ENCODE data around the gene ARL15.

ARL15 gene

DNA sequence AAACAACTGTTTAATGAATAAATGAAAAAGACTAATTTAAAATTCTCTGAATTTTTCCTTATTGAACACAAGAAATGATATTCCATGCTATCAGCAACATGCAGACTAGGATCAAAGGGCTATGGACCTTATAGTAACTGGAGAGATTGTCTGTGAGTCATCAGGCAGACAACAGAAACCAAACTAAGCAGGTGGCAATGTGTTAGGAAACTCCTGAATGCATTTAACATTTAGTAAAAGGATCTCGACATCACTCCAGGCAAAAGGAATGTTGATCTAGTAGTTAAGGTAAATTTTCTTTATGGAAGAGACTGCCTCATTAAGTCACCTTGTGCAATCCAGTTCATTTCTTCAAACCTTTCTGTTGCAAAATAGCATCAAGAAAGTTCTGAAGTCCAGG lies 58.4 kb downstream of the ARL15 start:
- DNase-seq (ENCODE audit: low read depth in 2 of 2), result no peak

DNA sequence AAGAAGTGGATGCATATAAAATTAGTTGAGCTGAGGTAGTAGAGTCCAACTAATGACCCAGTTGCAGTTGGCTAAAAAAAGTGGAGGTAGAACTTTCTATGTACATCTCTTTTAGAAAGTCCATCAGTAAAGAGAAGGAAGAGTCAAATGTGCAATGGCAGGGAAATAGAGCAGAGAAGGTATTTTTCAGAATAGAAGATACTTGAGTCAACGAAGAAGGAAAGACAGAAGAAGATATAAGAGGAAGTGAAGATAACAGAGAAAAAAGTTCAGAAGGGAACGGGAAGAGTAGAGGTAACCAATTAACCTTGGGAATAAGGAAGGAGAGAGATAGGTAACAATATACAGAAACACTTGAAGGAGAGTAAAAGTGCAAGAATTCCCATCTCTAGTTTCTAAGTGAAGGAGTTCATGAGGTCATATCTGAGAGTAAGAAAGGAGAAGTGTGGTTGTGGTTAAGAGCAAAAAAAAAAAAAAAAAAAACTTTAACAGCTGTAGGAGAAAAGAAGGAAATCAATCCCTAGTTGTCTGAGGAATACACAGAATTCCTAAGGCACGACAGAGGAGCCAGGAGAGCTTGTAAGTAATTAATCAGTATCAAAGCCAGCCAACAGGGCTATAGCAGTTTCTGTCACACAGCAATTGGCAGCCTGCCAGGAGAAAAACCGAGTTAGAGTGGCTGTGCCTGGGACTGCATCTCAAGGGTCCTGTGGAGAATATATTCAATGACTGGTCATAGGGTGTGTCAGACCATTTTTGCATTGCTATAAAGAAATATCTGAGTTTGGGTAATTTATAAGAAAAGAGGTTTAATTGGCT lies 61.0 kb downstream of the ARL15 start:
- DNase-seq (ENCODE audit: low read depth in 2 of 2), result peak in 1 of 2 donors; percentile 8

- no peak for DNase-seq (ENCODE audit: low read depth in 2 of 2)
These were observed 63.1 kb downstream of the ARL15 start for GRCh38 chr5:54247226-54247625.

DNA sequence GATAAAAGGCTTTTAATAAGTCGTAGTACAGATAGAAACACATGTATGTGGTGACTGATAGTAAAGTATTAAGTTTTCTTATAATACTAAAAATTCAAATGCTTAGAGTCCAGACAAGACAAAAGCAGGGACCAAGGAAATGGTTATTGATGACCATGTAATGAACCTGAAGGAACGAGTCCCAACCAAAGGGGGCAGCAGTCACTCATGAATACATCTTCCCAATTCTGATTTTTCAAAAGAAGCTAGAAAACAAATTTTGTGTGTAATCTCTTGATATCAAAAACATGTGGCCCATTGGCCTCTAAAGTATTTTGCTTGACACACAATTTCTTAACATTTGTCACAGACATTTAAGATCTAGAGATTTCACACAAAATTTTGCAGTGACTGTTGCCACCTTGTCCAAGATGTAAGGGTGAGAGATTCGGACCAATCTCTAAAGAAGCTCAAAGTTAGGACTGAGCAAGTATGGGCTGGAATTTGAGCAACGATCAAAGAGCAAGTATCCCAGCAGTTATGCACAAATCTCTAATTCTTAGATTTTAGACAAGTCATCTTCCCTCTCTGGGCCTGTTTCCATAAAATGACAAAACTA lies 66.8 kb downstream of the ARL15 start:
- peak in 1 of 2 donors; percentile 7 for DNase-seq (ENCODE audit: low read depth in 2 of 2)

DNA sequence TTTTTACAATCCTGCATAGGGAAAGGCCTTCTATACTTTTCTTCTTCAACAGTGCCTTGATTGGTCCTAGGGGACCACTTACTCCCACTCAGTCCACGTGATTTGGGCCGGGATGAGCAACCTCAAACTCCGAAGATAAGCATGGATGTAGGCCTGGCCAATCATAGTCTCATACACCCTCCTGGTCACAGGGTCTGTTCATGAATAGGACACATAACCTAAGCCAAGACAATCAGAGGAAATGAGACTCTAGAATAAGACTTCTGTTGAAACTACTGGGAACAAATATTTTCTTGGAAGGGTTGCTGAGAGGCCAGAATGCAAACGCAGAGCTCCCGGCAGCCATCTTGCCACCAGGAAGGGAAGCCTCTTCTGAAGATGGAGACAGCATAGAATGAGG lies 68.1 kb downstream of the ARL15 start:
- no peak for DNase-seq (ENCODE audit: low read depth in 2 of 2)

GRCh38 chr5:54234304-54234933 lies 76.0 kb downstream of the ARL15 start:
- no peak for DNase-seq (ENCODE audit: low read depth in 2 of 2)

GRCh38 chr5:54230936-54231685 lies 79.3 kb downstream of the ARL15 start:
- DNase-seq (ENCODE audit: low read depth in 2 of 2), result no peak

GRCh38 chr5:54229041-54229780 lies 81.2 kb downstream of the ARL15 start:
- DNase-seq (ENCODE audit: low read depth in 2 of 2), result peak; percentile 64 to 74

- DNase-seq (ENCODE audit: low read depth in 2 of 2), result no peak
These were observed 82.6 kb downstream of the ARL15 start for GRCh38 chr5:54227759-54228158.

GRCh38 chr5:54227109-54227508 lies 83.3 kb downstream of the ARL15 start:
- DNase-seq (ENCODE audit: low read depth in 2 of 2), result no peak

- no peak for DNase-seq (ENCODE audit: low read depth in 2 of 2)
These were observed 84.2 kb downstream of the ARL15 start for GRCh38 chr5:54226215-54226614.

DNA sequence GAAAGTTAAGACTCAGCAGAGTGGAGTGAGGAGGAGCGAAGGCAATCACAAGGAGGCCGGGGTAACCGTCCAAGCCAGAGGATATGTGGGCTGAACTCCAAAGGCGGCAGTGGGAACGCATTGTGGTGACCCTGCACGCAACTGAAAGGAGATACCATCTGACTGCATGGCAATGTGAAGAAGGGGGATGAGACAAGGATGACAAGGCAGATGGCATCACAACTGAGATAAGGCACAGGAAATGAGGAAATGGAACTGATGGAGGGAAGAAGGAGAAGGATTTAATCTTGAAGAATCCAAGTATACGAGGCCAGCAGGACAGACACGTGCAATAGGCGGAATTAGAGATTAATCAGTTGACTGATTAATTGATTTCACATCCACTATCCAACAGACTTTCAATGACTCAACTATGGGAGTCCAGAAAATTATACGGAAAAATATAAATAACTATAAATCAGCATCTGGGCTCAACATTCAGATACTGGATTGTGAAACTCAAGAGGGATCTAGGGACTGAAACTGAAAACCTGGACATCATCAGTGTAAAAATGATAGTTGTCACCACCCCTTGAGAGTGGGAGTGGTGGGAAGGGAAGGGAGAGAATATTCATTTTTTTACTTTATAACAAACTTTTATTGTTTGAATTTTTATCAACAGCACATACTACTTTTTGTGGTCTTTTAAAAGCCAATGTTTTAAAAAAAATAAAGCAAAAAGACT lies 86.1 kb downstream of the ARL15 start:
- no peak for DNase-seq (ENCODE audit: low read depth in 2 of 2)

- DNase-seq (ENCODE audit: low read depth in 2 of 2), result no peak
These were observed 88.0 kb downstream of the ARL15 start for GRCh38 chr5:54222336-54222735.

DNA sequence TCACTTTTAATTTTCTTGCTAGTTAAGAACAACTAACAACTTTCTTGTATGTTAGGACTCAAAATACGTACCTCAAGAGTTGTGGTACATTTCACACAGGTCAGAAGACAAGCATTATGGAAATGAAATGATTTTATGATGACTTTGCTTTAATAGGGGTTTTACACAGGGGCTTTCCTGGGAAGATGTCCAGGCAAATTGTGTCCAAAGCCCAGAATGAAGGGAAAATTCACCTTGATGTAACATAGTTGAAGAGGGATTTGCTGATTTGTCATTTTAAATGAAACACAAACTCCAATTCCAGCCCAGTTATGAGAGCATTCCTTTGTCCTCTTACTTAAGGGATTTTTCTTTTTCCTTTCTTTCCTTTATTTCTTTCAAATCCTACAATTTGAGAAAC lies 89.2 kb downstream of the ARL15 start:
- DNase-seq (ENCODE audit: low read depth in 2 of 2), result no peak

DNA sequence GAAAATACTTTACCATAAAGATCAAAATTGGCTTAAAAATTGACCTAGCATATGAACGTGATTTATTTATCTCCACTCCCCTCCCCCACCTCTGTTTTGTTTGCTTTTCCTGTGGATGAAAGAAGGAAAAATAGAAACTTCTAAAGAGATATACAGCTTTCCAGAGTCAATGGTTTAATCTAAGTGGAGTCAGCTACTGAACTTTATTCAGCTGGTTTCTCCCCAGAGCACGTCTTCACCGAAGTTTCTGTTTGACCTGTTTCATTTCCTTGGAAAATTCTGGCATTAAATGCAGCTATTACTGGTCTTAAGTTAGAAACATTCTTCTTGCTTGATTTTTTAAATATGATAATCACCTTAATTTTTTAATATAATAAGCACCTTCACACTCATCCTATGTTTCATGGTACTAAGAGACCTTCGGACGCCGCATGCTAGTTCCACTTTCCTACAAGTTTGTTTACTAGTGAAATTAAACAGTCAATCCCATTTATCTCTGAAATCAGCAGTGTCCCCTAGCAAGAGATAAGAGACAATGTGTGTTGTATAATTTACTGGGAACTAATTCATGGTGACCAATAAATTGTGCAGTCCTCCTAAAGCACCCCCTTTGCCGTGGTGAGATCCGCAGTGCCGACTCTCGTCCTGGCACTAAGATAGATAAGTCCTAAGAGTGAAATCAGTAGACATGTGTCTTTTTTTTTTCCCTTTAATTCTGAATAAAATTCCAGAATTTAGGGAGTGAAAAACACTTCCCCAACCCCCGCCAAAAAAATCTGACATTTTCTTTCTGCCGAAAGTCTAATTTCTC lies 89.9 kb downstream of the ARL15 start:
- DNase-seq (ENCODE audit: low read depth in 2 of 2), result no peak

DNA sequence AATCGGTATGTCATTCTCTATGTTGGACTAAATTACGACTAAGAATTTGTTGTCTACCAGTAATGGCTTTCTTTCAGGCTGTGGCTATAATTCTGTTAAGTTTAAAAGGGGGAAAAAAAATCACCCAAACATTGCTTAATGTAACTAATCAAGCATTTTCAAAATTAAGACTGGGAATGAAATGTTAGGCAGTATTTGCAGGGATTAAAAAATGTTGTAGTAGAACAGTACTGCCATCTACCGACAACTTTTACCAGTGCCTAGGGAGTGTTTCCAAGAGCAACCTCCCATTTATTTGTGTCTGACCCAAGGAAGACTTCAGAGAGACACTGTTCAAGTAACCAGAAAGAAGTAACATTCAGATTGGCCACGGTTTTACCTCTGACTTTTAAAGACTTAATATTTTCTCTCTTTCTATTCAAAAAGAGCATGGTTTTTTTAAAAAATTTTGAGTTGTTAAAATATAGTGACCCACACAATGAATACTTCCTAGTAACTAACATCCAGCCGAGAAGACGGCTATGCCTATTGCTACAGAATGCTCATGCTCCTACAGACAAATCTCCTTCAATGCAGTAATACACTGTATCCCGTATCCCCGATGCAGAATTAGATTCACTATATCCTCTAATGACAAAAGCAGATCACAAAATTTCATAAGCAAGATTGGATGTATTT lies 92.4 kb downstream of the ARL15 start:
- no peak for DNase-seq (ENCODE audit: low read depth in 2 of 2)

- no peak for DNase-seq (ENCODE audit: low read depth in 2 of 2)
These were observed 95.1 kb downstream of the ARL15 start for GRCh38 chr5:54215233-54215736.

GRCh38 chr5:54214722-54215121 lies 95.7 kb downstream of the ARL15 start:
- no peak for DNase-seq (ENCODE audit: low read depth in 2 of 2)

DNA sequence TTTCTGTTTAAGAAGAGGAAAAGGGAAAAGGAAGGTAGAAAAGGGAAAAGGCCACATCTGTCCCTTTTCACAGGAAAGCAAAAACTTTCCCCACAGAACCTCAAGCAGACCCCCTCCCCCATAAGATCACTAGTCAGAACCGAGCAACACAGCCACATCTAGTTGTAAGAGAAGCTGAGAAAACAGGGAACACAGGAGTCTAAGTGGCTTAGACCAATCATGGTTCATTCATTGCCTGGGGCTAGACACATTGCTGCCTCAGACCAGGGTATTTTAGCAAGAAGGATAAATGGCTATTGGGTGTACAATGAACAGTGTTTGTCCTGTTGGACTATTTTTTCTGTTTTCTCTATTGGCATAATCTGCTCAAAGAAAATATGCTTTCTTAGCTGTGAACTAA lies 98.0 kb downstream of the ARL15 start:
- DNase-seq (ENCODE audit: low read depth in 2 of 2), result no peak
